Cardiac fibroblast (primary cell): ENCODE measurements around the gene FAM13C.

Experiments
- DNase-seq, 2 donors: peaks; one replicate each; pipeline versions ENCODE4 v3.0.0 to v3.0.0-alpha.2; 2010; ENCODE audit warnings: low read depth in 2 of 2
- H3K4me3 ChIP-seq, 2 donors: replicated peaks in 1 of 2; 1 replicate in 1 of 2; 2 replicates in 1 of 2; pipeline ENCODE4 v1.5.1; 2011; ENCODE audit warnings: low read depth in 2 of 2, low read length in 2 of 2, mild to moderate bottlenecking in 2 of 2, moderate library complexity in 1 of 2
- CTCF ChIP-seq: IDR thresholded peaks from one replicate; pipeline ENCODE4 v1.5.1; 2011; ENCODE audit warnings: low read depth, mild to moderate bottlenecking, low read length, inconsistent platforms

Gene FAM13C

GRCh38 chr10:59391060-59391459, 28.7 kb upstream of the FAM13C start:
- TF ChIP-seq CTCF, result no peak
- no peak for DNase-seq
- H3K4me3 ChIP-seq, result no peak overlapping the region

GRCh38 chr10:59388671-59388976, 26.3 kb upstream of the FAM13C start:
- H3K4me3 ChIP-seq, result no peak overlapping the region
- no peak for TF ChIP-seq CTCF

GRCh38 chr10:59387951-59388670, 25.8 kb upstream of the FAM13C start:
- H3K4me3 ChIP-seq, result no peak overlapping the region
- DNase-seq, result peak; percentile 90 to 96
- no peak for TF ChIP-seq CTCF

More at GRCh38 chr10:59388671-59388976, 26.3 kb upstream of the FAM13C start:
- no peak for DNase-seq

- no peak for TF ChIP-seq CTCF
- no peak overlapping the region for H3K4me3 ChIP-seq
- DNase-seq, result no peak
These were observed 22.4 kb upstream of the FAM13C start for GRCh38 chr10:59384761-59385160.

GRCh38 chr10:59383908-59384307, 21.6 kb upstream of the FAM13C start:
- no peak for DNase-seq
- no peak for TF ChIP-seq CTCF
- no peak overlapping the region for H3K4me3 ChIP-seq

- no peak for TF ChIP-seq CTCF
These were observed 21.1 kb upstream of the FAM13C start for GRCh38 chr10:59383436-59383835.

GRCh38 chr10:59382831-59383295, 20.5 kb upstream of the FAM13C start:
- no peak overlapping the region for H3K4me3 ChIP-seq
- no peak for TF ChIP-seq CTCF
- peak; percentile 60 to 63 for DNase-seq

More at GRCh38 chr10:59383436-59383835, 21.1 kb upstream of the FAM13C start:
- H3K4me3 ChIP-seq, result no peak overlapping the region
- DNase-seq, result peak; percentile 16 to 20
